MM.1S (cell line): ENCODE measurements around the gene LPAR4.

ENCODE experiments used
- DNase-seq: peaks from one replicate; pipeline ENCODE4 v3.0.0-alpha.2; 2015
- H2AFZ ChIP-seq: fragments of 300-600 bp; sonication (generic); 2 replicates; pipeline ENCODE4 v1.6.0; 2016; ENCODE audit warnings: antibody characterized with exemption, low read length
- H3F3A ChIP-seq: fragments of 300-600 bp; sonication (generic); 2 replicates; pipeline ENCODE4 v1.6.1; 2016; ENCODE audit warnings: mild to moderate bottlenecking, antibody characterized with exemption, low read length, moderate library complexity, mixed read lengths; ENCODE audit not compliant: insufficient read depth
- H3K27ac ChIP-seq: fragments of 300-600 bp; sonication (generic); 2 replicates; pipeline ENCODE4 v1.5.1; 2016; ENCODE audit warnings: mild to moderate bottlenecking, low read length
- H3K27me3 ChIP-seq: fragments of 300-600 bp; sonication (generic); replicated peaks from 2 replicates; pipeline ENCODE4 v1.6.0; 2016; ENCODE audit warnings: low read length; ENCODE audit not compliant: insufficient read depth
- H3K36me3 ChIP-seq: fragments of 300-600 bp; sonication (generic); replicated peaks from 2 replicates; pipeline ENCODE4 v1.6.1; 2016; ENCODE audit warnings: mild to moderate bottlenecking, low read length, mixed read lengths; ENCODE audit not compliant: insufficient read depth
- H3K4me1 ChIP-seq: fragments of 300-600 bp; sonication (generic); 2 replicates; pipeline ENCODE4 v1.6.1; 2016; ENCODE audit warnings: low read length, mixed read lengths
- H3K4me2 ChIP-seq: fragments of 300-600 bp; sonication (generic); 2 replicates; pipeline ENCODE4 v1.6.0; 2016; ENCODE audit warnings: low read depth, low read length
- H3K4me3 ChIP-seq: fragments of 300-600 bp; sonication (generic); 2 replicates; pipeline ENCODE4 v1.5.1; 2016; ENCODE audit warnings: low read length, mixed read lengths
- H3K79me2 ChIP-seq: fragments of 300-600 bp; sonication (generic); 2 replicates; pipeline ENCODE4 v1.6.1; 2016; ENCODE audit warnings: mixed run types, low read length, mixed read lengths
- H3K9ac ChIP-seq: fragments of 300-600 bp; sonication (generic); 2 replicates; pipeline ENCODE4 v1.6.1; 2016; ENCODE audit warnings: low read length, mixed read lengths
- H3K9me2 ChIP-seq: fragments of 300-600 bp; sonication (generic); replicated peaks from 2 replicates; pipeline ENCODE4 v1.6.1; 2016; ENCODE audit warnings: mild to moderate bottlenecking, low read length, mixed read lengths; ENCODE audit not compliant: insufficient read depth
- H3K9me3 ChIP-seq: fragments of 300-600 bp; sonication (generic); replicated peaks from 2 replicates; pipeline ENCODE4 v1.6.1; 2016; ENCODE audit warnings: mild to moderate bottlenecking, low read length, mixed read lengths; ENCODE audit not compliant: insufficient read depth
- H4K20me1 ChIP-seq: fragments of 300-600 bp; sonication (generic); 2 replicates; pipeline ENCODE4 v1.6.1; 2016; ENCODE audit warnings: mild to moderate bottlenecking, low read length, moderate library complexity, mixed read lengths; ENCODE audit not compliant: insufficient read depth
- CTCF ChIP-seq: fragments of 300-600 bp; sonication (generic); IDR thresholded peaks from 2 replicates; pipeline ENCODE4 v1.5.1; 2016; ENCODE audit warnings: antibody characterized with exemption, low read length, mixed read lengths
- EZH2 ChIP-seq: fragments of 300-600 bp; sonication (generic); optimal IDR thresholded peaks from 2 replicates; pipeline ENCODE3; 2017; ENCODE audit warnings: low read depth, mild to moderate bottlenecking, antibody characterized with exemption, low read length, mixed read lengths
- EZH2phosphoT487 ChIP-seq: fragments of 300-600 bp; sonication (generic); IDR thresholded peaks from 2 replicates; pipeline ENCODE4 v1.6.1; 2018; ENCODE audit warnings: antibody characterized with exemption, low read length

LPAR4 gene

GRCh38 chrX:78769101-78769755 is 21.7 kb downstream of the LPAR4 start:
- H3K27ac ChIP-seq = no peak overlapping the region
- no peaks in the 10 kb centered on the region for H3K36me3 ChIP-seq
- no peaks in the 10 kb centered on the region for H3K4me1 ChIP-seq
- no peaks in the 10 kb centered on the region for H3K79me2 ChIP-seq
- H3K4me2 ChIP-seq = no peak overlapping the region
- no peak for DNase-seq
- no peaks in the 10 kb centered on the region for H3K27me3 ChIP-seq
- no peak for TF ChIP-seq EZH2phosphoT487
- TF ChIP-seq CTCF = no peak
- TF ChIP-seq EZH2 = no peak
- no peaks in the 10 kb centered on the region for H3K9me3 ChIP-seq
- no peaks in the 10 kb centered on the region for H3F3A ChIP-seq
- H2AFZ ChIP-seq = no peak overlapping the region
- H3K4me3 ChIP-seq = no peak overlapping the region
- no peaks in the 10 kb centered on the region for H4K20me1 ChIP-seq
- H3K9ac ChIP-seq = no peak overlapping the region
- no peaks in the 10 kb centered on the region for H3K9me2 ChIP-seq

- no peak overlapping the region for H3K27ac ChIP-seq
- no peak overlapping the region for H3K4me2 ChIP-seq
- H3K27me3 ChIP-seq = no peaks in the 10 kb centered on the region
- H3K36me3 ChIP-seq = no peaks in the 10 kb centered on the region
- H4K20me1 ChIP-seq = no peaks in the 10 kb centered on the region
- no peaks in the 10 kb centered on the region for H3K79me2 ChIP-seq
- no peaks in the 10 kb centered on the region for H3F3A ChIP-seq
- TF ChIP-seq CTCF = no peak
- no peak for TF ChIP-seq EZH2phosphoT487
- no peak for TF ChIP-seq EZH2
- no peaks in the 10 kb centered on the region for H3K4me1 ChIP-seq
- no peak for DNase-seq
- H3K4me3 ChIP-seq = no peak overlapping the region
- no peaks in the 10 kb centered on the region for H3K9me2 ChIP-seq
- H3K9me3 ChIP-seq = no peaks in the 10 kb centered on the region
- H3K9ac ChIP-seq = no peak overlapping the region
- H2AFZ ChIP-seq = no peak overlapping the region
These were observed 22.4 kb downstream of the LPAR4 start for GRCh38 chrX:78769946-78770345.

- Histone ChIP-seq H3K4me3 (no peak overlapping the region), H3K36me3 (no peaks in the 10 kb centered on the region), H3K9me2 (no peaks in the 10 kb centered on the region), H3K79me2 (no peaks in the 10 kb centered on the region), H3K27ac (no peak overlapping the region), H3K9ac (no peak overlapping the region), H3K9me3 (no peaks in the 10 kb centered on the region), H3F3A (no peaks in the 10 kb centered on the region), H3K4me1 (no peaks in the 10 kb centered on the region), H3K4me2 (no peak overlapping the region), H2AFZ (no peak overlapping the region), H3K27me3 (no peaks in the 10 kb centered on the region), H4K20me1 (no peaks in the 10 kb centered on the region)
- peak; percentile 20 for DNase-seq
- no peak for TF ChIP-seq EZH2phosphoT487
These were observed 49.4 kb downstream of the LPAR4 start for GRCh38 chrX:78796916-78797315.

GRCh38 chrX:78800114-78800513 is 52.6 kb downstream of the LPAR4 start:
- TF ChIP-seq EZH2phosphoT487 (no peak), CTCF (no peak), EZH2 (no peak)
- no peaks in the 10 kb centered on the region for H3K4me1 ChIP-seq
- no peaks in the 10 kb centered on the region for H3K27me3 ChIP-seq
- no peaks in the 10 kb centered on the region for H3K9me2 ChIP-seq
- no peak overlapping the region for H3K4me2 ChIP-seq
- no peak overlapping the region for H3K4me3 ChIP-seq
- no peaks in the 10 kb centered on the region for H3F3A ChIP-seq
- no peak overlapping the region for H2AFZ ChIP-seq
- no peak for DNase-seq
- no peaks in the 10 kb centered on the region for H3K36me3 ChIP-seq
- H4K20me1 ChIP-seq = no peaks in the 10 kb centered on the region
- H3K9me3 ChIP-seq = no peaks in the 10 kb centered on the region
- H3K9ac ChIP-seq = no peak overlapping the region
- H3K79me2 ChIP-seq = no peaks in the 10 kb centered on the region
- 0 out of 2 replicates have a peak overlapping the region, but pooled peaks have one; percentile 1 for H3K27ac ChIP-seq
